HG02623 (cell line): Measurements from ENCODE around the gene SUB1.
A peak's percentile ranks its signal among the peaks of the same experiment; 100 is the strongest.

Experiments used
- ATAC-seq: cut with Tn5 transposase; IDR thresholded peaks from one replicate; pipeline ENCODE4 v1.9.1; 2021; ENCODE audit warnings: moderate library complexity; ENCODE audit not compliant: unreplicated experiment

Gene SUB1

DNA sequence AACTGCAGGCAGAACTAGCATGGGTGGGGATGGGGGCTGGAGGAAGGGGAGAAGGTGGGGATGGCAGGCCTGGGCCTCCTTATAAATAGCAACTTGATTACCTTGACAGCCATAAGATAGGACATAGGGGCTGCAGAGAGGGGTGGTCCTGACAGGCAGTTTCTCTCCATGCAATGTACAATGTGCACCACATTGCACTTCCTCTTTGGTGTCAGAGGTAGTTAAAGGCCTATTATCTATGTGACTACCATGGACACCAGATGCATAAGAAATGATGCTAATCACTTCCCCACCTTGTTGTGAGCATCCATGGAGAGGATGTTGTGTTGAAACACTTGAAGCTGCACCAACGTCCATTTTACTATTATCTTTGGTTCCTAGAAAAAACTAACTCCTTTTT lies 20.2 kb upstream of the SUB1 start:
- no peak for ATAC-seq

DNA sequence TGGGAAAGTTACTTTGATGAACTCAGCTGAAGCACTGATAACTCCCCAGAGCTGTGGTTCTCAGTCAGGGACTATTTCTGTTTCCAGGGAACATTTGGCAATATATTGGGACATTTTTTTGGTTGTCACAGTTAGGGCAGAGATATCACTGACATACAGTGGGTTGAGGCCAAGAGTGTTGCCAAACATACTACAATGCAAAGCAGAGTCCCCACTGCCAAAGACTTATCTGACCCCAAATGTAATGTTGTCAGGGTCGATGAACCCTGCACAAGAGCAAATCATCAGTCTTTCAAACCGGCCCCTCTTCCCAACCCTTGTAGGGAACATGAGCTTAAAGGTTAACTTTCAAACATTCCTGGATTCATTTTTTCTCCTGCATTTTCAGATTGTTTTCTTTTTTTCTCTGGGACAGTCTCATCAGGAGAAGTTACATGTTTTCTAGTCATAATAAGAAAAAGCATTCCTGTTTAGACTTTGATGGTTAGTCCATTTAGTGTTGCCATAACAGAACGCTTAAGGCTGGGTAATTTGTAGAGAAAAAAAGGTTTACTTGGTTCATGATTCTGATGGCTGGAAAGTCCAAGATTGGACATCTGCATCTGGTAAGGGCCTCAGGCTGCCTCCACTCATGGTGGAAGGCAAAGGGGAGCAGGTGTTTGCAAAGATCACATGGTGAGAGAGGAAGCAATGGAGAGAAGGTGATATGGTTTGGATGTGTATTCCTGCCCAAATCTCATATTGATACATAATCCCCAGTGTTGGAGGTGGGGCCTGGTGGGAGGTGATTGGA lies 18.8 kb upstream of the SUB1 start:
- no peak for ATAC-seq

DNA sequence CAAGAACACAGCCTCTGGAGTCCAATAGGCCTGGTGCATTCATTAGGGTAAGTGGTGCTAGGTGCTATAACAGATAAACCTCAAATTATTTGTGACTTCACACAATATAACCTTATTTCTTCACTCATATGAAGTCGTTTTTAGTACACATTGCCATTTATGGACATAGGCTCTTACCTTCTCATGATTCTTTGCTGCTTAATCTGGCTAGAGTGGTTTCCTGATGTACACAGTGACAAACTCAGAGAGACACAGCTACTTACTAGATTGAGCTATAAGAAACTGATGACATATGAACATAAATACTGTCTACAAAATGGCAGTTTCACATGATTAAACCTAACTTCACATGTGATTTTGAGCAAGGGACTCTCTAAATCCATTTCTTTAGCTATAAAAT lies 14.2 kb upstream of the SUB1 start:
- no peak for ATAC-seq

DNA sequence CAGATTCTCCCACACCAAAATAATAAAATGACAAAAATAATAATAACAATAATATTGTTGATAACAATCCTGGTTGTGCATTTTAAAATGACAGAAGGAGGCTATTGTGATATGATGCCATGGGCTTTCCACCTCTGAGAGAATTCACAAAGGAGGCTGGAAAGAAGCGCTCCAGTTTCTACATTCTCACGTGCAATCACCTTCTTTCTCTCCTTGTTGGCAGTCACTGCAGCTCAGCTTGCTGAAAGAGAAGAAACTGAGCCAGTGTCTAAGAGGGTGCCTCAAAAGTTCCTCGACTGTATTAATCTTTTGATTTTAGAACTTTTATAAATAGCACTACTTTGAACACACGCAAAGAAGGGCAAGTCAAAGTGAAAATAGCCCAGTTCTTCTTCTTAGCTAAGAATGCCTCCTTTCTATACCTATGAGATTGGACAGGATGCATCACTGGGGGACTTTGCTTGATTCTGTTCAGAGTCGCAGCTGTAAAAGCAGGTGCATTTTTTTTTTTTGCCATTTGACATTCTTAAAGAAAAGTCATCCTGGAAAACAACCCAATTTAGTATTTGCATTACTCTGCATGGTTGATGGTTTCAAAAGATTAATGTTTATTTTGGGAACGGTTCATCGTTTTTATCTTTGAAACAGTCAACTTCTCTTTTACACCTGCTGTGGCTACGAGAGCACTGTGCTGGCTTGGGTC lies 12.4 kb upstream of the SUB1 start:
- peak; percentile 91 for ATAC-seq

DNA sequence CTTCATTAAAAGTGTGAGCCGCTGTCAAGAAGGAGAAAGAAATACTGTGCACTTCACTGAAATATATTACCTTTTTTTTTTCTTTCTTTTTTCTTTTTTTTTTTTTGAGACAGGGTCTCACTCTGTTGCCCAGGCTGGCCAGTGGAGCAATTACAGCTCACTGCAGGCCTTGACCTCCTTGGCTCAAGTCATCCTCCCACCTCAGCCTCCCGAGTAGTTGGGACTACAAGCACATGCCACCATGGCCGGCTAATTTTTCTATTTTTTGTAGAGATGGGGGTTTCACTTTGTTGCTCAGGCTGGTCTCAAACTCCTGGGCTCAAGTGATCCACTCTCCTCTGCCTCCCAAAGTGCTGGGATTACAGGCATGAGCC lies 11.9 kb upstream of the SUB1 start:
- peak; percentile 1 for ATAC-seq

DNA sequence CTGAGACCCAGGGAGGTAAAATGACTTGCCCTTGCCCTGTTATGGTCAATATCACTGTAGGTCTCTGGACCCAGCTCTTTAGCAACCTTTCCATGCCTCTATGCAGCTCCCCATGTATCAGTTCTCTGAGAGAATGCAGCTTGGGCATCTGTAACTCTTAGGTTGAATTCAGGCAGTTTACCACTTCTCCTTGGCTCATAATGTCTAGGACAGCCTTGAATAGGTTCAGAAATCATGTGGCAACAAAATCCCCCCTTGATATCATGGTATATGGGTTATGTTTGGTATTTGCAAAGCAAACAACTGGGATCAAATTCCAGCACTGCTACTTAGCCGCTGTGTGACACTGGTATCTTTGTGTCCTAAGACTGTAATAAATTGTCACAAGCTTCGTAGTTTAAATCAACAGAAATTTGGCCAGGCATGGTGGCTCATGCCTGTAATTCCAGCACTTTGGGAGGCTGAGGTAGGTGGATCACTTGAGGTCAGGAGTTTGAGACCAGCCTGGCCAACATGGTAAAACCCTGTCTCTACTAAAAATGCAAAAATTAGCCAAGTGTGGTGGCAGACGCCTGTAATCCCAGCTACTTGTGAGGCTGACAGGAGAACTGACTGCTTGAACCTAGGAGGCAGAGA lies 10.7 kb upstream of the SUB1 start:
- ATAC-seq, result no peak

DNA sequence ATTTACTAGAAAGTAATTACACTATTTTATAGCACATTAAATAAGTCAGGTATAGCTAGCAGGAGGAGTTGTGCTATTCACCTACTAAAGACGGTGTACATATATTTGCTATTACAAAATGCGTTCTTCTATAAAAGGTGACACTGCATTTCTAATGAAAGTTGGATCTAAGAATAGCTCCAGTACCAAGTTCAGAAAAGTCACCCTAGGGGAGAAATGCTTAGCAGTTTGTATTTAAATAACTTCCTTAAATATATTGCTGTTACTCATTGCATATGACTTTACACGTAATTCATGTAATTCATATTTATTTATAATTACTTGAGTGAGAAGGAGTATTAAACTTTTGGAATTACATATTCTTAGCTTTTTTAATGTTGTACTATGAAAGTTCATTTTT lies 7.0 kb upstream of the SUB1 start:
- ATAC-seq, result no peak

DNA sequence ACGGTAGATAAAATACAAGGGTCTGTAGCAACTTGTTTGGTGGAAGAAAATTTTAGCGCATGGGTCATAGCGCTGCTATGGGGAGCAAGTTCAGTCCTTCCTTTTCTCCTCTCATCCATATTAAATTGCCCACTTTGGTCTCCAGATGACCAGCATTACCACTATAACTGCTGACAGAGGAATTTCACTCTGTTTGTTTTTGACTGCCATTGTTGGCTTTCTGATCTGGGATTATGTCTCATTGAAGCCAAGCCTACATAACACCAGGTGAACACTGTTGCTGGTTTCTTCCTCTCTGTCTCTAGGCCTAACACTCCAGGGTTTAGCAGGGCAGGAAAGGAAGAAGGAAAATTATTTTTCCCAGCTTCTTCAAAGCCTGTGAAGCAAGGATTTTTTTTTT lies 6.6 kb upstream of the SUB1 start:
- ATAC-seq, result no peak

DNA sequence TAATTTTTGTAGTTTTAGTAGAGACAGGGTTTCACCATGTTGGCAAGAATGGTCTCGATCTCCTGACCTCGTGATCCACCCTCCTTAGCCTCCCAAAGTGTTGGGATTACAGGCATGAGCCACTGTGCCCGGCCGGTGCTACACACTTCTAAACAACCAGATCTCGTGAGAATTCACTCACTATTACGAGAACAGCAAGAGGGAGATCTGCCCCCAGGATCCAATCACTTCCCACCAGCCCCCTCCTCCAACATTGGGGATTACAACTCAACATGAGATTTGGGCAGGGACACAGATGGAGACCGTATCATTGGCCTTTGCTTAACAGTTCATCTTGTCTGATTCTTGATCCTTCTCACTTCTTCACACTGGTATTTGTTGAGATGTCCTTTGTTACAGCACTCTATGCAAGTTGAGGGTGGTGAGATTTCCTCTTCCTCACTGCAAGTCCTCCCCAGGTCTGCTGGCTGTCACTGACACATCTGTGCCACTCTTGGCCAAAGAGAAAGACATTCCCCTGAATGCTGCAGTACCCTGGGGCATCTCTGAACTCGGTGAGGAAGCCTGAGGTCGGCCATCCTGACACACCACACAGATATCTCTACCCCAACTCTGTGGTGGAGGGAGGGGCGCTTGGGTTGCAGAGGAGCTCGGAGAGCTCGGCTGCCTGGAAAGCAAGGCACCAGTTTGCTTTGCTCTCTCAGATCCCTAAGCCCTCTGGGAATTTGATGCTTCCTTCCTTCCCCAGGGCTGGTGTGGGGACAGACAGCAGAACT lies 4.2 kb upstream of the SUB1 start:
- ATAC-seq, result no peak

DNA sequence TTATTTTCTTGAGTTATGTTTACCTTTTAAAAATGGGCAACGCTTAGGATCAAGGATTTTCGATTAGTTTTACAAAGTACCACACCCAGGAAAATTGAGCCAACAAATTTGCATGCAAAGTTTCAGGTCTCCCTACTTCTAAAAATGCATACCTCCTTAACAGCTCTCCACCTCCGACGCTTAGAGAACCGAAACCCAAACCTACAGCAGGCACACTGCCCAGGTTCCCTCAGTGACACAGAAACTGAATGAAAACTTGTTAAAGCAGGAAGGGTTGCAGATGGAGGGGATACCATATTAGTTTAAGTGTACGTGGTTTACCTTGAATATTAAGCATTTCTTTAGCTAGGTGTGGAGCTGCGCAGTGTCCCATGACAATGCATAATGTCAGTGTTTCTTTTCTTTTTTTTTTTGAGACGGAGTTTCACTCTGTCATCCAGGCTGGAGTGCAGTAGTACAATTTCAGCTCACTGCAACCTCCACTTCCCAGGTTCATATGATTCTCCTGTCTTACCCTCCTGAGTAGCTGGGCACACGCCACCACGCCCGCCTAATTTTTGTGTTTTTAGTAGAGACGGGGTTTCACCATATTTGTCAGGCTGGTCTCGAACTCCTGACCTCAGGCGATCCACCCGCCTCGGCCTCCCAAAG lies 1.6 kb upstream of the SUB1 start:
- ATAC-seq, result peak; percentile 73

DNA sequence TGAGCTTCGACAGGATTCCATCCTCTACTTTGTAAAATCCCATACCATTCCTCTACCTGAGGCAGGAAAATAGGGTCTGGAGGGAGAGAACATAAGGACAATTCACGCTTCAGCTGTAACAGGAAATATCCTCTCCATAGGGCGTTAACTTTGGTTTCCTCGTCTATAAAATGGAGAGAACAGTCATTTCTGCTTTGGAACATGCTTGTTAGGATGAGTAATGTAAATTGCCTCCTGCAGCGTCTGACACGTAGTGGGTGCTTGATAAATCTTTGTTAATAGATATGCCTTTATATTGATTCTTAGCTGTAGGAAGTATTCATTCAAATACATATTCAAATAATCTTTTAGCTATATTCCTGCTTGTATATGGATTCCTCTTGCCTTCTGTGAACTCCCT lies 711 bp upstream of the SUB1 start:
- no peak for ATAC-seq

DNA sequence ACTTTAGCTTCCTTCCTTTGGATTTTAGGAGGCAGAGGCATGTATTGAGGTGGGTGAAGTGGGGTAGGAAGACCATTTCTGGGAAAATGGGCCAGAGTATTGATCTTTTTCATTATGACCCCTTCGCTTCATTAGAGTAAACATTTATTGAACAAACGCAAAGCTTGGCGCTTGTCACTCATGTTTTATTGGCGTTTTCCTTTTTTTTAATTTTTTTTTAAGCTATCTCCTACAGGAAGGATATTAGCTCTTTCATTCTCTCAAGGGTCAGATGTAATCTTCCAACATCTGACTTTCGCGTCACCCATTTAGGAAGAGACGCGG lies 273 bp upstream of the SUB1 start:
- no peak for ATAC-seq

DNA sequence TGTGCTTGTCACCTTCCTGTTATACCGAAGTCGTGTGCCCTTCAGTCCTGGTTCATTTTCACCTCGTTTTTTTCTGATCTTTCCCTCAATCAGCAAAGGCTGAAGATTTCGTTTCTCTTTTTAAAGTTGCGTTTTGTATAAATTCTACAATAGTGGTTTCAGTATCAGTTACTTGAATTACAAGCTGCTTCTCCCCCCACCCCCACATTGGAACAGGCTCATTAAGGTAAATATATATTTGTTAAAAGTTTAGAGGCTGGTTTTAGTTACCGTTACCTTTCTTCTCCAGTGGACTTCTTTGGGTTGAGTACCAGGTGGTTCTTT lies 881 bp downstream of the SUB1 start:
- no peak for ATAC-seq

DNA sequence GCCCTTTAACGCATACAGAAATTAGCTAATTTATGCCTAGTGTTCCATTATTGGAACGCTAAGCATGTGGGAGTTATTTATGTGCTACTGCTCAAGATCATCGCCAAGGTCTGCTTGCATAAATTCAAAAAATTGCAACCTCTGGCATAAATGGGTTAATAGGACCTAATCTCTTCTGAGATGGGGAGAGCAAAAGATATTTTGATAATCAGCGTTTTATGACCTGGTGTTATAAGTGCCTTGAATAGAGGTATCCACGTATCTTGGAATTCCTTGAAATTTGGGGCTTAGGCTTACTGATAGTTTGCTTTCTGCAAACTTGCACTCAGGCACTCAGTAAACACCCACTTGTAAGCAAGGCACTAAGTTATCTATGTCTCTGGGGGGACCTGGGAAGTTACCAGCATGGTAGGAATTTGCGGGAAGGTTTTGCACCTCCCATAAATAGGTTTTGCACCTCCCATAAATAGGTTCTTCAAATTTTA lies 1.8 kb downstream of the SUB1 start:
- no peak for ATAC-seq

DNA sequence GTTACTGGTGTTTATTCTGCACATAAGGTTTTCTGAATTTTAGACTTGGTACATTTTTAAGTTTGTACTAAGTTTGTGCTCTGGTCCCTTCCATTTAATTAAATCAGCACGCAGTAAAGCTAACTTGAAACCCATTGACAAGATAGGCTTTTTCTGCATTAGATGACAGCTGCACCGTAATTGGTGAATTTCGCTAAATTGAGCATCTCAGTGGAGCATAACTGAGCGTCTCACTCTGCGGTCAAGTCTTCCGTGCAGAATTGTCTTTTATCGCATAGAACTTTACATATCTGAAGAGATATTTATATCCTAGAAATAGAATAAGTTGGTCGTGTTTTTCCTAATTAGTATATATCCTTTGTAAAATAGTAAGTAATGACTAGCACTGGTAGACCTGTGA lies 4.1 kb downstream of the SUB1 start:
- ATAC-seq, result no peak

DNA sequence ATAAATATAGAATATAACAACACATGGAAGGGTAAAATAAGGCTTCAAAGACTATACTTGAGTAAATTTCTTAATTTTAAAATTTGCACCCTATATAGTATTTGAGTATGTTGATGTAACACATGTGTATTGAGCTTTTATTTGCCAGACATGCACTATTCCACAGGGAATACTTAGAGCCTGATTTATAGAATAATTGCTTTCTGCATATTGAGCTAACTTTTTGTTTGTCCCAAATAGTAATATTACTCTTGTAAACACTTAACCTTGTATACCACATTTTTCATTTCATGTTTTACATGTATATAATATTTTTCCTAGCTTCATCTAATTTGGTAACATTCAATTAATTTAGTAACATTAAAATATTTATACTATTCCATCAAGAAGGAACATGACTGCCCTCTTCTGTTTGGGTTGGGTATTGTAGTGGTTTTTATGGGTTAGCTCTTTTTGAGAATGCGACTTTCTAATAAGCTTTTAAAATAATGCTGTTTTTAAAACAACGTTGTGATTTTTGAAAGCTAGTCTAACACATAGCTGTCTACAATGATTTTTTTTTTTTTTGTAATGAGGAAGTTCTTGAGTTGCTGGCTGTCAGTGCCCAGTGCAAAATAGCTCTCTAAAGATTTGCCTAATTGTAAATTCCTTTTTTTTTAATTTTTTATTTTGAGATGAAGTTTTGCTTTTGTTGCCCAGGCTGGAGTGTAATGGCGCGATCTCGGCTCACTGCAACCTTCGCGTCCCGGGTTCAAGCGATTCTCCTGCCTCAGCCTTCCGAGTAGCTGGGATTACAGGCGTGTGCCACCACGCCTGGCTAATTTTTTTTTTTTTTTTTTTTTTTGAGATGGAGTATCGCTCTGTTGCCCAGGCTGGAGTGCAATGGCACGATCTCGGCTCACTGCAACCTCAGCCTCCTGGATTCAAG lies 4.8 kb downstream of the SUB1 start:
- no peak for ATAC-seq

DNA sequence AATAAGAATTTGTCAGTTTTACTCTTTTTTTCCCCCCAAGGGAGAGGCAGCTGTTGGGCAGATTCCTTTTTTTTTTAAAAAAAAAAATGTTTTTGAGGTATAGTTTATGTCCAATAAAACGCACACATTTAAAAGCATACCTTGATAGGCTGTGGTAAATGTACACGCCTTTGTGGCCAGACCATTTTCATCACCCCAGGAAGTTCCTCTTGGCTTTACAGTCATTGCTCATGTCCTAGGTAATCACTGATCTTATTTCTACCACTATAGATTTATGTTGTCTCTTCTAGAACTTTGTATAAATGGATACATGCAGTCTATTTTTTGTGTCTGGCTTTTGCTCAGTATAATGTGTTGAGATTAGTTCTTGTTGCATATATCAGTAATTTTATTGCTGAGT lies 9.8 kb downstream of the SUB1 start:
- ATAC-seq, result no peak

DNA sequence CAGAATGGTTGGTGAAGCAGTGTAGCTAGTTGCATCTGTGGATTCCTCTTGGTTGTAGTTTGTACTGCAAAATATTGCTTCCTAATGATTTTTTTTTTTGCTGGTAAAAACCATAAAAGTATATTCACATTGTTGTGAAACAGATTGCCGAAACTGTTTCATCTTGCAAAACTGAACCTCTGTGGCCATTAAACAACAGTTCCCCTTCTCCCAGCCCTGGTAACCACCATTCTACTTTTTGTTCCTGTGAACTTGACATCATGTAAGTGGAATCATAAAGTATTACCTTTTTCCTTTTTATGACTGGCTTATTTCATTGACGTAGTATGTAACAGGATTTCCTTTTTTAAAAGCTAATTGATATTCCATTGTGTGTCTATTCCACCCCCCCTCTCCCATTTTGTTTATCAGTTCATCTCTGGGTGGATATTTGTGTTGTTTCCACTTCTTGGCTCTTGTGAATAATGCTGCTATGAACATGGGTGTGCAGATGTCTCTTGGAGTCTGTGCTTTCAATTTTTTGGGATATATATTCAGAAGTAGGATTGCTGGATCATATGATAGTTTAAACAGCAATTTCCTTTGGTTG lies 11.8 kb downstream of the SUB1 start:
- ATAC-seq, result no peak

DNA sequence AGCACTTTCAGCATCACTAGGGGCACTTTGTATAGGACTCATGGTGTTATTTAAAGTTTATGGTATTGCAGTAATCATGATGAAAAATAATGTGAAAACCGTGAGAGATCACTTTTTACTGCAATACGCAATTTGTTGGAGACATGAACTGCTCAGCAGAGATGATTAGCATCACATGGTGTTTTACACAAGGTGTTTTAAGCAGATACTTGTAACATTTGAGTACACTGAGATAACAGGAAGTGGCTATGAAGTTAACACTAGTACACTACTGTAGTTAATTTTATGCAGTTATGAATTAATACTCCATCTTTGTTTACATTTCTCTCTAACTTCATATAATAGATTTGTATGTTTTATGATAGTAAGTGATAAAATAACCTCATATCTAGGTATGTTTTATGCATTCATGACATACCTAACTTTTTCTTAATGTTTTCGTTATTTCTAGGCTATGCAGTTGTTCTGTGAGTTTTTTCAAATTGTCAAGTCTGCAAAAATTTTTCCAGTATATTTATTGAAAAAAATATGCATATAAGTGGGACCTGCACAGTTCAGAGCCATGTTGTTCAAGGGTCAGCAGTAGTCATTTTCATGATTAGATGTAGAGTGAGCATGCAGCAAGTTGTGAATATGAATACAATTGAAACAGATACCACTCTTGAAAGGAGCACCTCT lies 13.0 kb downstream of the SUB1 start:
- ATAC-seq, result no peak
